Stimulated activated CD4-positive, alpha-beta T cell treated with anti-CD3 and anti-CD28 coated beads, TNF-alpha, amount 100 ng/mL, for 24 hours (primary cell): Measurements from ENCODE around the gene TP53AIP1.
"Not testable (repeated sequence)": the region's sequence is repeated elsewhere in the genome, so short reads cannot be mapped to it uniquely, and the experiment has no call there.

ENCODE experiments used
- DNase-seq, 3 experiments: peaks; one replicate each; pipeline ENCODE4 v3.0.0-alpha.2; 2020; ENCODE audit warnings: low read depth in 3 of 3

TP53AIP1 gene

GRCh38 chr11:128926000-128926399 is 16.7 kb downstream of the TP53AIP1 start:
- DNase-seq = no peak

DNA sequence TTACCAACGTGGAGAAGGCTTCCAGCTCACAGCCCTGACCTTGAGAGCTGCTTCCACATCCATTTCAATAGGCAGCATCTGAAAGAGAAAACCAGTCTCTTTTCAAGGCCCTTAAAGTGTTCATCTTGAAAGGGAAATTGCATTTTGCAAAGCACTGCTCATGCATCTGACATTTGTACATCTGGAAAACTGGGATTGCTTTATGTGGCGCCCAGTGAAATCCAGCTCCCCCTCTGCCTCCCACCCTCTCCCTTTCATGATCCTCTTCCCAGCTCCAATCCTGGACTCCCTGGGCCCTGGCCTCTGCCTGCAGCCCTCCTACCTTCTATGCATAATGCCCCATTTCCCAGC is 17.4 kb downstream of the TP53AIP1 start:
- no peak for DNase-seq

DNA sequence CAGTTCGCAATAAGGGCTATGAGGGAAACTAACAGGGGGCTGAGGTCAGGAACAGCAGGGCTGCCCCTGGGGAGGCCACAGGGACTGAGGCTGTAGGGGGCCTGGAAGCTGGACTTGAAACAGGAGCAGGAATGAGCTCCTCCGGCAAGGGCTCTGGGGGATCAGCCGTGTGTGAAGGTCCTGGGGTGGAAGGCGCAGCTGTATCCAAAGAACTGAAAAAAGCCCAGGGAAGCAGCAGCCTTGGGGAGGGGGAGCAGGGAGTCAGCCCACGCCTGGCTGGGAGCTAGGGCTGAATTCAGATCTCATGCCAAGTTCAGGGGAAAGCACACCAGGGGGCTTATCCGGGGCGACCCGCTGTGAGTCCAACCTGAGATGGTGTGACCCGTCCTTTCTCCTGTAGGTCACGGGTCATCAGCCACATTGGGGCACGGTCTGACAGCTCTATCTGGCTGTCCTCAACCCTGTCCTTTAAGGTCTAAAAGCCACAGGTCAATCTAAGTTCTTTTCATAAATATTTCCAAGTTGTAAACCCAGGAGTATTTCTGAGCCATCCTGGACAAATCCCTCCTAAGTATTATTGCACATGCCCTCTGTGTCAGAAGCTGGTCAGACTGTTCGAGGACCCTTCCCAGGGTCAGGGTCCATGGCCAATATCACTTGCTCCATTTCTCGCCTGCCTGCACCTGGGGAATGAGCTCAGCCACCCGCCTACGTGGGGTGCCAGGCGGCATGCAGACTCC is 18.0 kb downstream of the TP53AIP1 start:
- DNase-seq = no peak

DNA sequence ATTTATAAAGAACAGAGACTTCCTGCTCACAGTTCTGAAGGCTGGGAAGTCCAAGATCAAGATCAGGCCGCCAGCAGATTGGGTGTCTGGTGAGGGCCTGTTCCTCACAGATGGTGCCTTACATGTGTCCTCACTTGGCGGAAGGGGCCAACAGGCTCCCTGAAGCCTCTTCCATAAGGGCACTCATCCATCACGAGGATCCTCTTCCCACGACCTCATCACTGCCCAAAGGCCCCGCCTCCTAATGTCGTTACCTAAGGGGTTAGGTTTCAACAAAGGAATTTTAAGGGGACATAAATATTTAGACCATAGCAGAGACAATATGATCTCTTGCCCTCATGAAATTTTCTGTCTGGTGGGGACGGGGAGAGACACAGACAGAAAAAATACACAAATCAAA is 18.6 kb downstream of the TP53AIP1 start:
- DNase-seq = no peak

- DNase-seq = no peak
These were observed 20.9 kb downstream of the TP53AIP1 start for GRCh38 chr11:128921793-128922192.

DNA sequence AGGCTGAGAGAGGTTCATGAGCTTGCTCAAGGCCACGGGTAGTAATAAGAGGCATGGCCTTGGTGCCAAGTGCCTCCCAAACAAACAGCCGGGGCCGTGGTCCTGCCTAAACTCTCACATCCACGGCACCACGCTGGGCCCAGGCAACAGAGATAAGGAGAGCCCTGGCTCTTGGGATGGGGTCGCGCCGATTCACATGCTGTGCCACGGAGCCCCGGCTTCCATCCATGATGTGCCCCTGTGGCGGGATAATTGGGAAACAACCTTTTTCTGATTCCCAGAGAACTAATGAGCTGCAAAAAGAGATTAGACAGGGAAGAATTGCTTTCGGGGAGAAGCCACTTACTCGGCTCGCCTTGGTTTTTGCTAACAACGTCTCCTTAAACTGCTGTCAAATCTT is 22.0 kb downstream of the TP53AIP1 start:
- DNase-seq = no peak

GRCh38 chr11:128919635-128920034 is 23.0 kb downstream of the TP53AIP1 start:
- not testable (repeated sequence) for DNase-seq

GRCh38 chr11:128919216-128919615 is 23.5 kb downstream of the TP53AIP1 start:
- no peak for DNase-seq

DNA sequence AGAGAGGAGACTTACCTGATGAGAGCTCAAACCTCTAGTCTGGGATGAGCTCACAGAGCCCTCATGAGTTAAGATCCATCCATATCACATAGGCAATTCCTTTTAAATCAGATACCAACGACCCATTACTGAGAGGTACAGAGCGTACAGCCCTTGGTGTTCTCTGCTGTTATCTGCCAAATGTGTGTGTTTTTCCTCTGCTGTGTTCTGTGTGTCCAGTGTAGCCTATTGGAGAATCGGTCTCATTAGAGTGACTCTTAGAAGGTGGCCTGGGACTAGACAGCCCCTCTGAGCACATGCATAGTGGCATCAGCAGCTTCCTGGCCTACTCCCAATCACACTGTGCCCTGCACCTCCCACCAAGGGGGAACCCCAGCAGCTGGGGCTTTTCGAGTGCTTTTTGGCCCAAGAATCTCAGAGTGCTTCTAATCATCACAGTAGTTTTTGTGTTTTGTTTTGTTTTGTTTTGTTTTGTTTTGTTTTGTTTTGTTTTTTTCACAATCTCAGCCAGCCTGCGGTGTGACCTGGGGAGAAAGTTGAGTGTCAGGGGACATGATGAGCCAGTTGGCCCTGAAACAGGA is 25.4 kb downstream of the TP53AIP1 start:
- no peak for DNase-seq

DNA sequence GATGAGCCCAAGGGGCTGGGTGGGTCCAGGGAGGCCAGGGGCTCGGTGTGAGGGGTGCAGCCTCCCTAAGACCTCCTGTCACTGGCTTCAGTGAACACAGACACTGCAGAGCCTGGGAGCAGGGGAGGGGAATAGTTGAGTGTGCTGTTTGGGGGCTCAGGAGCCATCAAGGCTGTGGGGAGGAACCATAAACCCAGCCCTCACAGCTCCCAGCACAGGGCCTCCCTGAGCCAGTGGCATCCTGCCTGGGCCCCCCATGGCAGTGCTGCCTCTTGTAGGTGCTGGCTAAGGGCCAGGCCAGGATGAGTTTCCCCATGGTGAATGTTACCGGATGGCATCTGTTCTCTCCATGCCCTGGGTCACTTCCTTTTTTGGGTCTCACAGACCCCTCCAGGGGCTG is 26.0 kb downstream of the TP53AIP1 start:
- no peak for DNase-seq

DNA sequence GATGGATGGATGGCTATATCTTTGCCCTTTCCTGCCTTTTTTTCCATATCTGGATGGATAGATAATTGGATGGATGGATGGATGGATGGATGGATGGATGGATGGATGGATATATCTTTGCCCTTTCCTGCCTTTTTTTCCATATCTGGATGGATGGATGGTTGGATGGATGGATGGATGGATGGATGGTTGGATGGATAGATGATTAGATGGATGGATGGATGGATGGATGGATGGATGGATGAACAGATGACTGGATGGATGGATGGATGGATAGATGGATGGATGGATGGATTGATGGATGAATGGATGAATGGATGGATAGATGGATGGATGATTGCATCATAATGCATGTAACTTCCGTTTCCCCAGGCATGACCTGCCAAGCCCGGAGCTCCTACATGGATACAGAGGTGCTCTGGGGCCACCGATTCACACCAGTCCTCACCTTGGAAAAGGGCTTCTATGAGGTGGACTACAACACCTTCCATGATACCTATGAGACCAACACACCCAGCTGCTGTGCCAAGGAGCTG is 26.6 kb downstream of the TP53AIP1 start:
- DNase-seq = no peak

DNA sequence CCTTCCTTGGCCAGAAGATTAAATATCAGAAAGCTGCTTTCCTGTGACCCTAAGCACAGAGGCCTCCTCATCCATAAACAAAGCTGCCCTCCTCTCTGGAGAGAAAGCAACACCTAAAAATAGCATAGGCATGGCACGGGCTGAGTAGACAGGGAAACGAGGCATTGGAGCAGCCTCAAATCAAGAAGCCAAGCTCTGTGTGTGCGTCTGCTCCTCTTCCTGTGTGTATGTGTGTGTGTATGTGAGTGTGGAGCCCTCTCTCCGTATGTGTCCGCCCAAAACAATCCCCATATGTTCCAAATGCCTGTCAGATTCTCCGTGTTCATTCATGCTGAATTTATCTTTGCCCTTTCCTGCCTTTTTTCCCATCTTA is 27.5 kb downstream of the TP53AIP1 start:
- DNase-seq = no peak

GRCh38 chr11:128914216-128915148 is 28.2 kb downstream of the TP53AIP1 start:
- DNase-seq = no peak

DNA sequence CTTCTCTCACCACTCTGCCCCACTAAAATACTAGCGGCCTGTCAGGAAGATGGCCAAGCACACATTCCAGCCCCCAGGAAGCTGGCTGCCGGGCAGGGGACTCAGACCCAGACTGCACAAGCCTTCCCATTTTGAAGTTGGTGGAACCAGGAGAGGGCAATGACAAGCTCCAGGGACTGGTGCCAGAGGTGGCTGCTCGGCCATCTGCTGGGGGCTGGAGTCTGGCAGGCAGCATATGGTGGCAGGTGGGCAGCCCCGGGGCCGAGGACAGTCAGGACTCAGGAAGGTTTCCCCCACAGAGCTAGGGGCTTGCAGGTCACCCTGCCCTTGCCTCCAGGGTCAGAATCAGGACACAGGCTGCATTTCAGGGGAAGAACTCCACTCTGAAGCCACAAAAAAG is 28.9 kb downstream of the TP53AIP1 start:
- no peak for DNase-seq

GRCh38 chr11:128911701-128912100 is 31.0 kb downstream of the TP53AIP1 start:
- DNase-seq = no peak

- no peak for DNase-seq
These were observed 31.4 kb downstream of the TP53AIP1 start for GRCh38 chr11:128911239-128911638.

GRCh38 chr11:128910576-128910975 is 32.1 kb downstream of the TP53AIP1 start:
- no peak for DNase-seq

DNA sequence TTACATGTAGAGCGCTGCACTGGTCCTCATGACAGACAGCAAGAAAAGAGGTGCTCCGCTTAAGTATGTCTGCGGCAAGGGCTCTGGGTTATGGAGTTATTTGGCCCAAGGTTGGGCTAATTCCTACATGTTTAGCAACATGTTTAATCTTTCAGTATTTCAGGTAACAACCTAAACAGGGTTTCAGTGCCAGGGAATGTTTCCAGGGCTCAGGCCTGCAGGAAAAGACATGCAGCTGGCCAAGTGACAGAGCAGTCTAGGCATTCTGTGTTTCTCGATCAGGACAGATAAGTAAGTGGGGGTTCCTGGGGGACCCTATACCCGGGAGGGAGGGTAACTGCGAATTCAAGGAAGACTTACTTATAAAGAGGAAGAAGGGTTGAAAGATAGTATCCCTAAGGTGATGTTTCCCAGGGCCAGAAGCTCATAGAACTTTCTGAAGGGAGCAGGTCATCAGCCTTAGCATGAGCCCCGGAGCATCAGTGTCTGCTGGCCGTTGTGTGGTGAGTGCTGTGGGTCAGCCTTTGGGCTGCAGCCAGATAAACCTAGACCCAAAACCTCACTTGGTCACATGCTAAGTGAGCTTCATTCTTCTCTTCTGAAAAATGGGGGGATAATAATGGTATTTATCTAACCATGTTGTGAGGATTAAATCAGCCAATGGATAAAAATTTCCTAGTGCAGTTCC is 33.1 kb downstream of the TP53AIP1 start:
- no peak for DNase-seq

- DNase-seq = no peak
These were observed 34.1 kb downstream of the TP53AIP1 start for GRCh38 chr11:128908391-128909246.

DNA sequence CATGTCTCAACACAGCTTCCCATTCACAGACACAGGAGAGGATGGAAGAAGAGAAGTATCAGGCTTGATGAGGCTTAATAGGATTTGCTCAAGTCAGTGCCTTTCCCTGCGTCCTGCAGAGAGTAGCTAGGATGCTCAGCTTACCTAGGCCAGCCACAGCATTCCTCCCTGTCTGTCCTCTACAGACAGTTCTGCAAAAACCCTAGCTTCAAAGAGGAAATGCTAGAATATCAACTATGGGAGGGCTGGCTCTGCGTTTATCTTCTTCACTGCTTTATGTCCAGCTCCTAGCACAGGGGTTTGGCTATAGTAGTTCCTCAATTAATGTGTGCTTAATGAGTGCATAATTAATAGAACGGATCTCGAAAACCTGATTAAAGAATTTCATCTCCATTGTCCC is 35.1 kb downstream of the TP53AIP1 start:
- DNase-seq = no peak
